ENCODE results near the gene LRRK1.
"Not testable (repeated sequence)": the region's sequence is repeated elsewhere in the genome, so short reads cannot be mapped to it uniquely, and the experiment has no call there.

DNA sequence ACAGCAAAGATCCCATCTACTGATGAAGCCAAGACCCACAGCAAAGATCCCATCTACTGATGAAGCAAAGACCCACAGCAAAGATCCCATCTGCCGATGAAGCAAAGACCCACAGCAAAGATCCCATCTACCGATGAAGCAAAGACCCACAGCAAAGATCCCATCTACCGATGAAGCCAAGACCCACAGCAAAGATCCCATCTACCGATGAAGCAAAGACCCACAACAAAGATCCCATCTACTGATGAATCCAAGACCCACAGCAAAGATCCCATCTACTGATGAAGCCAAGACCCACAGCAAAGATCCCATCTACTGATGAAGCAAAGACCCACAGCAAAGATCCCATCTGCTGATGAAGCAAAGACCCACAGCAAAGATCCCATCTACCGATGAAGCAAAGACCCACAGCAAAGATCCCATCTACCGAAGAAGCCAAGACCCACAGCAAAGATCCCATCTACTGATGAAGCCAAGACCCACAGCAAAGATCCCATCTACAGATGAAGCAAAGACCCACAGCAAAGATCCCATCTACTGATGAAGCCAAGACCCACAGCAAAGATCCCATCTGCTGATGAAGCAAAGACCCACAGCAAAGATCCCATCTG, 176.7 kb downstream of the LRRK1 start:
- TF ChIP-seq, protein P1, sequence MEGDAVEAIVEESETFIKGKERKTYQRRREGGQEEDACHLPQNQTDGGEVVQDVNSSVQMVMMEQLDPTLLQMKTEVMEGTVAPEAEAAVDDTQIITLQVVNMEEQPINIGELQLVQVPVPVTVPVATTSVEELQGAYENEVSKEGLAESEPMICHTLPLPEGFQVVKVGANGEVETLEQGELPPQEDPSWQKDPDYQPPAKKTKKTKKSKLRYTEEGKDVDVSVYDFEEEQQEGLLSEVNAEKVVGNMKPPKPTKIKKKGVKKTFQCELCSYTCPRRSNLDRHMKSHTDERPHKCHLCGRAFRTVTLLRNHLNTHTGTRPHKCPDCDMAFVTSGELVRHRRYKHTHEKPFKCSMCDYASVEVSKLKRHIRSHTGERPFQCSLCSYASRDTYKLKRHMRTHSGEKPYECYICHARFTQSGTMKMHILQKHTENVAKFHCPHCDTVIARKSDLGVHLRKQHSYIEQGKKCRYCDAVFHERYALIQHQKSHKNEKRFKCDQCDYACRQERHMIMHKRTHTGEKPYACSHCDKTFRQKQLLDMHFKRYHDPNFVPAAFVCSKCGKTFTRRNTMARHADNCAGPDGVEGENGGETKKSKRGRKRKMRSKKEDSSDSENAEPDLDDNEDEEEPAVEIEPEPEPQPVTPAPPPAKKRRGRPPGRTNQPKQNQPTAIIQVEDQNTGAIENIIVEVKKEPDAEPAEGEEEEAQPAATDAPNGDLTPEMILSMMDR (conservative IDR thresholded peaks at IDR 0.05; ENCODE audit: low read depth, low read length), result not testable (repeated sequence)
- not testable (repeated sequence) for TF ChIP-seq EZH2 (IDR thresholded peaks at IDR 0.05; ENCODE audit: low read length, unreplicated experiment); EZH2phosphoT487 (IDR thresholded peaks at IDR 0.05; ENCODE audit: borderline replicate concordance, low read length)
